Measurements from ENCODE around the gene THADA. TPM values are rescaled to one million over a fixed set of nuclear protein-coding genes. Genes with fewer than 3 reads are reported as not detected.
"Not testable (repeated sequence)": the region's sequence is repeated elsewhere in the genome, so short reads cannot be mapped to it uniquely, and the experiment has no call there.

THADA gene
- total RNA-seq, 1 donor from 2014 or later: 11.0 TPM

GRCh38 chr2:43288417-43289305, 307.2 kb downstream of the THADA start:
- DNase-seq (ENCODE audit: low read depth): no peak
- TF ChIP-seq CTCF (conservative IDR thresholded peaks at IDR 0.05; ENCODE audit: low read depth, low read length): no peak
- H3K4me3 ChIP-seq (ENCODE audit: low read depth, low read length): no peak overlapping the region

GRCh38 chr2:43285987-43286386, 309.9 kb downstream of the THADA start:
- H3K4me3 ChIP-seq (ENCODE audit: low read depth, low read length): no peak overlapping the region
- no peak for TF ChIP-seq CTCF (conservative IDR thresholded peaks at IDR 0.05; ENCODE audit: low read depth, low read length)

GRCh38 chr2:43284967-43285366, 310.9 kb downstream of the THADA start:
- no peak for DNase-seq (ENCODE audit: low read depth)
- TF ChIP-seq CTCF (conservative IDR thresholded peaks at IDR 0.05; ENCODE audit: low read depth, low read length): no peak

More at GRCh38 chr2:43285987-43286386, 309.9 kb downstream of the THADA start:
- DNase-seq (ENCODE audit: low read depth): no peak

GRCh38 chr2:43284347-43284746, 311.5 kb downstream of the THADA start:
- DNase-seq (ENCODE audit: low read depth); H3K4me3 ChIP-seq (ENCODE audit: low read depth, low read length): not testable (repeated sequence)

More at GRCh38 chr2:43284967-43285366, 310.9 kb downstream of the THADA start:
- H3K4me3 ChIP-seq (ENCODE audit: low read depth, low read length): no peak overlapping the region

GRCh38 chr2:43280994-43281393, 314.8 kb downstream of the THADA start:
- TF ChIP-seq CTCF (conservative IDR thresholded peaks at IDR 0.05; ENCODE audit: low read depth, low read length): no peak
- H3K4me3 ChIP-seq (ENCODE audit: low read depth, low read length): no peak overlapping the region
- no peak for DNase-seq (ENCODE audit: low read depth)

GRCh38 chr2:43279317-43279840, 316.5 kb downstream of the THADA start:
- no peak for DNase-seq (ENCODE audit: low read depth)
- H3K4me3 ChIP-seq (ENCODE audit: low read depth, low read length): no peak overlapping the region
- no peak for TF ChIP-seq CTCF (conservative IDR thresholded peaks at IDR 0.05; ENCODE audit: low read depth, low read length)

GRCh38 chr2:43278564-43279220, 317.1 kb downstream of the THADA start:
- no peak overlapping the region for H3K4me3 ChIP-seq (ENCODE audit: low read depth, low read length)
- no peak for TF ChIP-seq CTCF (conservative IDR thresholded peaks at IDR 0.05; ENCODE audit: low read depth, low read length)
- DNase-seq (ENCODE audit: low read depth): no peak
